ENCODE data around the gene PPP1R27. TPM values are rescaled to one million over a fixed set of nuclear protein-coding genes. Genes with fewer than 3 reads are reported as not detected.

The PPP1R27 gene
- total RNA-seq, 1 donor from 2014 or later, result not detected

DNA sequence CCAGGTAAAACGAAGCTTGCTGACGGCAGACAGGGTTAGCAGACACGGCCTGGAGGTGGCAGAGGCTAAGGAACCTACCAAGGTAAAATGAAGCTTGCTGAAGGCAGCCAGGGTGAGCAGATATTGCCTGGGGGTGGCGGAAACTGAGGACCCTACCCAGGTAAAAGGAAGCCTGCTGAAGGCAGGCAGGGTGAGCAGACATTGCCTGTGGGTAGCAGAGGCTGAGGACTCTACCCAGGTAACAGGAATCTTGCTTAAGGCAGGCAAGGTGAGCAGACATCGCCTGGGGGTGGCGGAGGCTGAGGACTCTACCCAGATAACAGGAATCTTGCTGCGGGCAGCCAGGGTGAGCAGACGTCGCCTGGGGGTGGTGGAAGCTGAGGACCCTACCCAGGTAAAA is 33.5 kb downstream of the PPP1R27 start:
- Histone ChIP-seq H3K27ac (no peak overlapping the region), H3K27me3 (peaks cover 20% of the 10 kb centered on the region)
- intact Hi-C loops (cut with DNase I), result no loop called here

DNA sequence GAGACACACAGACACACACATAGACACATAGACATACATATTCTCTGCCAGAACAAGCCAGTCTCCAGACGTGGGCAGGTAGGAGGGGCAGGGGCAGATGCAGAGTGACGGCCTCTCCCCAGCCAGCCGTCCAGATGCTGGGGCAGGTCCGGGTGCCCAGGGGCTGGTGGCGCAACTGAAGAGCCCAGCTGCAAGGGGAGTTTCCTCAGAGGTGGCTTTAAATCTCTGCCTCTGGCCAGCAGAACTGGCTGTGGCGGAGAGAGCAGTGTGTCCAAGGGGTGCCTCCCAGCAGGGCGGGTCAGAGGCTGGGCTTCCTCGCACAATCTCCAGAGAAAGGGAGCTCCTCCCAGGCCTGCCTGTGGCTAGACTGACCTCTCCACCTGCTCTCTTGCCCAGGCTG is 40.3 kb downstream of the PPP1R27 start:
- Histone ChIP-seq H3K36me3 (no peaks in the 10 kb centered on the region), H3K4me3 (no peak overlapping the region), H3K9me3 (no peaks in the 10 kb centered on the region), H3K4me1 (no peaks in the 10 kb centered on the region), H3K27ac (no peak overlapping the region), H3K27me3 (no peaks in the 10 kb centered on the region)
- no peak for TF ChIP-seq POLR2A (IDR thresholded peaks at IDR 0.05)
- TF ChIP-seq POLR2AphosphoS5 (IDR thresholded peaks at IDR 0.05; ENCODE audit: insufficient read depth in 1 of 2, low read depth in 1 of 2), result no peak
- TF ChIP-seq, protein P1, sequence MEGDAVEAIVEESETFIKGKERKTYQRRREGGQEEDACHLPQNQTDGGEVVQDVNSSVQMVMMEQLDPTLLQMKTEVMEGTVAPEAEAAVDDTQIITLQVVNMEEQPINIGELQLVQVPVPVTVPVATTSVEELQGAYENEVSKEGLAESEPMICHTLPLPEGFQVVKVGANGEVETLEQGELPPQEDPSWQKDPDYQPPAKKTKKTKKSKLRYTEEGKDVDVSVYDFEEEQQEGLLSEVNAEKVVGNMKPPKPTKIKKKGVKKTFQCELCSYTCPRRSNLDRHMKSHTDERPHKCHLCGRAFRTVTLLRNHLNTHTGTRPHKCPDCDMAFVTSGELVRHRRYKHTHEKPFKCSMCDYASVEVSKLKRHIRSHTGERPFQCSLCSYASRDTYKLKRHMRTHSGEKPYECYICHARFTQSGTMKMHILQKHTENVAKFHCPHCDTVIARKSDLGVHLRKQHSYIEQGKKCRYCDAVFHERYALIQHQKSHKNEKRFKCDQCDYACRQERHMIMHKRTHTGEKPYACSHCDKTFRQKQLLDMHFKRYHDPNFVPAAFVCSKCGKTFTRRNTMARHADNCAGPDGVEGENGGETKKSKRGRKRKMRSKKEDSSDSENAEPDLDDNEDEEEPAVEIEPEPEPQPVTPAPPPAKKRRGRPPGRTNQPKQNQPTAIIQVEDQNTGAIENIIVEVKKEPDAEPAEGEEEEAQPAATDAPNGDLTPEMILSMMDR (IDR thresholded peaks at IDR 0.05), result no peak
- no peak for DNase-seq (ENCODE audit: extremely low spot score in 2 of 2)
- intact Hi-C loops (cut with DNase I), result no loop called here

More for the DNA sequence above, 33.5 kb downstream of the PPP1R27 start:
- peaks cover 6% of the 10 kb centered on the region for H3K4me1 ChIP-seq
- no peaks in the 10 kb centered on the region for H3K36me3 ChIP-seq
- DNase-seq (ENCODE audit: extremely low spot score in 2 of 2), result no peak
- no peak overlapping the region for H3K4me3 ChIP-seq
- TF ChIP-seq, protein P1 (IDR thresholded peaks at IDR 0.05), result no peak
- no peak for TF ChIP-seq POLR2A (IDR thresholded peaks at IDR 0.05)
- TF ChIP-seq POLR2AphosphoS5 (IDR thresholded peaks at IDR 0.05; ENCODE audit: insufficient read depth in 1 of 2, low read depth in 1 of 2), result no peak
- no peaks in the 10 kb centered on the region for H3K9me3 ChIP-seq

DNA sequence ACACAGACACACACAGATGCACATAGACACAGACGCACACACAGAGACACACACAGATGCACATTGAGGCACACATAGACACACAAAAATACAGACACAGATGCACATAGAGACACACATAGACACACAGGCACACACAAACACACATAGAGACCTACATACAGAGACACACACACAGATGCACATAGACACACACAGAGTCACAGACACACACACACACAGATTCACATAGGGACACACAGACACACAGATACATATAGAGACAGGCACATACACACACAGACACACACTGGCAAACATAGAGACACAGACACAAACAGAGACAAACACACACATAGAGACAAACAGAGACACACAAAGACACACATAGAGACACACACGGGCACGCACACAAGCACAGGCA is 40.8 kb downstream of the PPP1R27 start:
- H3K27ac ChIP-seq, result no peak overlapping the region
- DNase-seq (ENCODE audit: extremely low spot score in 2 of 2), result no peak
- H3K4me3 ChIP-seq, result no peak overlapping the region
- no peaks in the 10 kb centered on the region for H3K4me1 ChIP-seq
- H3K9me3 ChIP-seq, result no peaks in the 10 kb centered on the region
- TF ChIP-seq, protein P1 (IDR thresholded peaks at IDR 0.05), result no peak
- no peak for TF ChIP-seq POLR2AphosphoS5 (IDR thresholded peaks at IDR 0.05; ENCODE audit: insufficient read depth in 1 of 2, low read depth in 1 of 2)
- no peak for TF ChIP-seq POLR2A (IDR thresholded peaks at IDR 0.05)
- no peaks in the 10 kb centered on the region for H3K36me3 ChIP-seq
- H3K27me3 ChIP-seq, result no peaks in the 10 kb centered on the region
- intact Hi-C loops (cut with DNase I), result no loop called here

DNA sequence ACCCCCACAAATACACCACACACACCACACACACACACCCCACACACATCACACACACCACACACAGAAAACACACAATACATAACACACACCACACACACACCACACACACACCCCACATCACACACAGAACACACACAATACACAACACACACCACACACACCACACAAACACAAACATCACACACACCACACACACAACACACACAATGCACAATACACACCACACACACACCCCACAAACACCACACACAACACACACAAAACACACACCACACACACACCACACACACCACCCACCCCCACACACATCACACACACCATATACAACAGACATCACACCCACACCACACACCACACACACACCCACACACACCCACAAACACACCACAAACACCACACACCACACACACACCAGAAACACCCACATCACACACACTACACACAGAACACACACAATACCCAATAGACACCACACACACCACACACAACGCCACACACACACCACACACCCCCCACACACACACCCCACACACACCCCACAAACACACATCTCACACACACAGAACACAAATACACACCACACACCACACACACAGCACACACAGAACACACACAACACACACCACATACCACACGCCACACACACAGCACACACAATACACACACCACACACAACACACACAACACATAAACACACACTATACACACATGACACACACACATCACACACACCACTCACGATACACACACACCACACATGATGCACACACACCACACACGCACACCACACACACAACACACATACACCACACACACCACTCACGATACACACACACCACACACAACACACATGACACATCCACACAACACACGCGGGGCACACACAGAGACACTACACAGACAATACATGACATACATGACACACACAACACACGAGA is 41.9 kb downstream of the PPP1R27 start:
- H3K9me3 ChIP-seq, result no peaks in the 10 kb centered on the region
- H3K27ac ChIP-seq, result no peak overlapping the region
- no peaks in the 10 kb centered on the region for H3K36me3 ChIP-seq
- intact Hi-C loops (cut with DNase I), result no loop called here
- TF ChIP-seq POLR2AphosphoS5 (IDR thresholded peaks at IDR 0.05; ENCODE audit: insufficient read depth in 1 of 2, low read depth in 1 of 2), result no peak
- DNase-seq (ENCODE audit: extremely low spot score in 2 of 2), result no peak
- H3K4me1 ChIP-seq, result no peaks in the 10 kb centered on the region
- no peaks in the 10 kb centered on the region for H3K27me3 ChIP-seq
- H3K4me3 ChIP-seq, result no peak overlapping the region

Other genes starting within 250 kb of the PPP1R27 start
- 68.3 TPM for gene NPLOC4, start 197.9 kb downstream of the PPP1R27 start, total RNA-seq
- not detected for gene TSPAN10, start 197.9 kb downstream of the PPP1R27 start, total RNA-seq
- gene PDE6G, start 178.5 kb downstream of the PPP1R27 start, total RNA-seq, result not detected
- 43.0 TPM for gene OXLD1, start 168.4 kb downstream of the PPP1R27 start, total RNA-seq
- 13.8 TPM for gene CCDC137, start 168.3 kb downstream of the PPP1R27 start, total RNA-seq
- gene ARL16, start 151.3 kb downstream of the PPP1R27 start, total RNA-seq, result 24.1 TPM
- 72.9 TPM for gene HGS, start 151.0 kb downstream of the PPP1R27 start, total RNA-seq
- gene MRPL12, start 131.7 kb downstream of the PPP1R27 start, total RNA-seq, result 77.3 TPM
- 2.9 TPM for gene SLC25A10, start 122.8 kb downstream of the PPP1R27 start, total RNA-seq
- not detected for gene GCGR, start 30.9 kb downstream of the PPP1R27 start, total RNA-seq
- 64.1 TPM for gene MCRIP1, start 1.8 kb downstream of the PPP1R27 start, total RNA-seq
- 463 TPM for gene P4HB, start 25.5 kb upstream of the PPP1R27 start, total RNA-seq
- 120 TPM for gene ARHGDIA, start 36.3 kb upstream of the PPP1R27 start, total RNA-seq
- 78.8 TPM for gene ALYREF, start 56.5 kb upstream of the PPP1R27 start, total RNA-seq
- gene ANAPC11, start 56.7 kb upstream of the PPP1R27 start, total RNA-seq, result 135 TPM
- 4.7 TPM for gene NPB, start 67.2 kb upstream of the PPP1R27 start, total RNA-seq
- 28.0 TPM for gene PCYT2, start 76.3 kb upstream of the PPP1R27 start, total RNA-seq
- gene SIRT7, start 83.1 kb upstream of the PPP1R27 start, total RNA-seq, result 47.9 TPM
- 18.9 TPM for gene MAFG, start 92.7 kb upstream of the PPP1R27 start, total RNA-seq
- gene PYCR1, start 102.2 kb upstream of the PPP1R27 start, total RNA-seq, result 9.1 TPM
- not detected for gene MYADML2, start 112.2 kb upstream of the PPP1R27 start, total RNA-seq
- not detected for gene NOTUM, start 126.1 kb upstream of the PPP1R27 start, total RNA-seq
- gene ASPSCR1, start 142.6 kb upstream of the PPP1R27 start, total RNA-seq, result 31.2 TPM
- 101 TPM for gene CENPX, start 187.8 kb upstream of the PPP1R27 start, total RNA-seq
- gene LRRC45, start 188.3 kb upstream of the PPP1R27 start, total RNA-seq, result 14.0 TPM
- 12.8 TPM for gene RAC3, start 196.6 kb upstream of the PPP1R27 start, total RNA-seq
- 106 TPM for gene DCXR, start 202.6 kb upstream of the PPP1R27 start, total RNA-seq
- 61.4 TPM for gene RFNG, start 216.8 kb upstream of the PPP1R27 start, total RNA-seq
- gene GPS1, start 216.8 kb upstream of the PPP1R27 start, total RNA-seq, result 80.3 TPM
- 72.4 TPM for gene DUS1L, start 230.8 kb upstream of the PPP1R27 start, total RNA-seq

All from vagina (tissue), 2 donors.